Upper lobe of left lung (tissue), 4 donors: ENCODE data around the gene BABAM2.

ENCODE experiments used
- CTCF ChIP-seq, 6 experiments: fragments of 450-650 bp in 4 of 6; fragments of 200-600 bp in 2 of 6; sonication (generic) in 2 of 6; IDR thresholded peaks; one replicate each; pipeline ENCODE4 v1.5.1; 2016 to 2019; ENCODE audit warnings: antibody characterized with exemption in 6 of 6
- EP300 ChIP-seq, 4 donors: sonication (generic); formaldehyde crosslinking; IDR thresholded peaks; one replicate each; pipeline ENCODE4 v1.5.1; 2017; ENCODE audit warnings: antibody characterized with exemption in 4 of 4, control low read depth in 2 of 4
- POLR2A ChIP-seq, 4 donors: fragments of 450-650 bp; IDR thresholded peaks; one replicate each; pipeline ENCODE4 v1.5.1; 2016 to 2017; ENCODE audit warnings: antibody characterized with exemption in 4 of 4, mild to moderate bottlenecking in 2 of 4
- POLR2AphosphoS5 ChIP-seq, 2 donors: sonication (generic); formaldehyde crosslinking; IDR thresholded peaks; one replicate each; pipeline ENCODE4 v1.5.1; 2017; ENCODE audit warnings: antibody characterized with exemption in 2 of 2

DNA sequence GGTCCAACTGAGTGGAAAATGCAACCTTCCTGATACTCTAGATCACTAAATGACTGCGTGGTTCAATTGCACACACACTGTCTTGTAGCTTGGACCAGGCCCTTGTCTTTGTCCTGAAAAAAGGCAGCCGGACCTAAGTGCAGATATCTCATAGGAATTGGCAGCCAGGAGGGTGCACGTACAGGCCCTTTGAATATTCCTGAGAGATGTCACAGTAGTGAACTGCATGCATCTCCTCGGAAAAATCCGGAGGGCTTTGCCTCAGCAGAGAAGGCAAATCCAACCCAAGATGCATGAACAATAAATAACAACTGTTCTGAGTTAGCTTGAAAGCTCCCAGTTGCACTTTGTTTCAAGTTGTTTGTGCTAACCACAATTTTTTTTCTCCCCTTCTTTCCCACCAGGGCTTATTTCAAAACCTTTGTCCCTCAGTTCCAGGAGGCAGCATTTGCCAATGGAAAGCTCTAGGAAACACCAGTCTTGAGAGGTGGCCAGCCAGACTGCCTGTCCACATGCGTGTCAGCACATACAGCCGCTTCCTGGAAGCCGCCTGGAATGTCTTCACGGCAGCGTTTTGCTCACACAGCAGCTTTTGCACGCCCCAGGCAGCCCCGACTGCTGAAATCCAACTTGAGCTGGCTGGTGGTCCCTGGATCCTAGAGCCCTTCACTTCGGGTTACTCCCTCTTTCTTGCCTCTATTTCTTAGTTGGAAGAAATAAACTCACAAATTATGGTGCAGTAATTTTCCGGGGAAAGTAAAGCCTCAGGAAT, 447.7 kb downstream of the BABAM2 start:
- TF ChIP-seq EP300 (IDR thresholded peaks at IDR 0.05) = peak in 2 of 4 donors; percentile 20 to 41
- TF ChIP-seq CTCF (IDR thresholded peaks at IDR 0.05) = no peak
- peak; percentile 61 to 67 for TF ChIP-seq POLR2AphosphoS5 (IDR thresholded peaks at IDR 0.05)
- no peak for TF ChIP-seq POLR2A (IDR thresholded peaks at IDR 0.05)
